Measurements from ENCODE around the gene KCNIP3.
"Not testable (repeated sequence)": the region's sequence is repeated elsewhere in the genome, so short reads cannot be mapped to it uniquely, and the experiment has no call there.

The KCNIP3 gene

DNA sequence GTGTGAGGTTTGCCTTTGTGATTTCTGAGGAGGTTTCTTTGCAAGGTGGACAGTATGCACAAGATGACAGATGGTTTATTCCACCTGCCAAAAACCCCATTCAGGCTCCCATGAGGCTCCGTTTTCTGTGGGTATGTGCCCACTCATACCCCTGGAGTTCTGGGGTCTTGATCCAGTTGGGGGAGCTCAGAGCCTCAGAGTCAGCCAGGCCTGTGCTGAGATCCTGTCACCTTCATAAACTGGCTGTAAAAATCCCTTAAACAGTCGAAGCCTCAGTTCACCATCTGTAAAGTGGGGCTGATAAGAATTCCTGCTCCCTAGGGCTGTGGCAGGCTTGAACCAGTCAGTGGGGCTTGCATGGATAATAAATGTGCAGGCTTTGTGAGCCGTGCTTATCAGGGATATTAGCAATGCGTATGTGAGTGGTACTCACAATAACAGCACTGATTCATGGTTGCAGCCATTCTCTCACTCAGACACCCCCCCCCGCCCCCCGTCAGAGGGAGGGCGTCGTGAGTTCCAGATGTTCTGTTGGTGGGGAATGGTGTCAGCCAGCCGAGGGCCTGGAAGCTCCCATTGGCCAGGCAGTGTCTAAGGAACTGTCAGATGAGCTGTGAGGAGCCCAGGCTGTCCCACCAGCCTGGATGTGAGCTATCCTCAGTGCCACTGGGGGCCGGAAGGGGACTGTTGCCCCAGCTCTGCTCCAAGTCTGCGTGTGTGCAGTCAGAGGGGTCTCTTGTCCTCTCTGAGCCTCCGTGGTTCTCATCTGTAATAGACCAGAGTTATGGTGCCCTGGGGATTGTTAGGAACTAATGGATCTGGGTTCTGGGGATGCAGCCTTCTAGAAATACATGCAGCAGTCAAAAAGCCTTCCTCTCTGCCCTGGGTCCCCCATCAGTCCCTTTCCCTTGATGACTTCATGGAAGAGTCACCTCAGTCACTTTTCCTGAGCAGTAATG, 51.7 kb downstream of the KCNIP3 start:
- DNase-seq, result no peak

DNA sequence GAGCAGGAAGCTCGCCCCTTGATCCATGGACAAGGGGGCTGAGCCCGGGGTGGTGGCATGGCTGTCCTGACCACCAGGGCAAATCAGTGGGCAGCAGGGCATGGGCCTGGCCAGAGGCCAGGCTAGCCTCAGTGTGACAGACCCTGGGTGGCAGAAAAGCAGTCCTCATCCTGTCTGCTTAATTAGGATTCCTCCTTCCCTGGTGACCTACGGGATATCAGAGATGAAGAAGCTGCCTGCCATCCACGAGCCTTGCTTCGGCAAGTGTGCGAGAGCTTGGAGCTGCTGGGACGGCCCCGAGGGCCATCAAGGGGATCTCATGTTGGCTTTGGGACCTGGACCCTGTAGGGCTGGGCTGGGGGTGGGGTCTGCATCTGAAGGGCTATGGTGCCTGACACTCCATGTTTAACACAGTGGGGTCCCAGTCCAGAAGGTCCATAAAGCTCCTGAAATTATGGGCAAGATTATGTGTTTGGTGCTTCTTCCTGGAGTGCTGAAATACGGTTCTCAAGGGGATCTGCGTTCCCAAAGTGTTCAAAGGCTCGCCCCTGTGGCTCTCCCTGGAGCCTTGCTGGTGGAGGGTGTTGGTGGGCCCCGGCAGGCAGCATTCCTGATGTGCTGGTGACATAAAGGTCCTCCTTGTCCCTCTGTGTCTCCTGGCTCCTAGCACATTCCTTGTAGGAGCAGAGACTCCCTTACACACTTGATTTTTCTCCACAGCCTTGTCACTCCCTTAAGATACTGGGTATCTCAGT, 52.6 kb downstream of the KCNIP3 start:
- no peak for DNase-seq

DNA sequence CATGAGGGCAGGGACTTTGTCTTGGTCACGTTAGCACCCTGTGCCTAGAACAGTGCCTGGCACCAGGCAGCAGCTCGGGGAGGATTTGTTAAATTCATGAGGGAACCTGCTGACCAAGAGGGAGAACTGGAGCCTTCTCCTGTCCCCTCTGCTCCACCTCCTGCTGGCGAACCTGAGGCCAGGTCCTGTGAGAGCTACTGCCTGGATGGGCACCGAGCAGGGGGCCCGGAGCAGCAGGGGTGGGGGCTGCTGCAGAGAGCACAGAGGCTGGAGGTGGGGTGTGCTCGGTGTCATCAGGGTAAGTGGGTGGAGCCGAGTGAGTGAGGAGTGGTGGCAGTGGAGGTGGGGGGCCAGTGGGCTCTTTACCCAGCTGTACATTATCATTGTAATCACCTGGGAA, 53.2 kb downstream of the KCNIP3 start:
- no peak for DNase-seq

DNA sequence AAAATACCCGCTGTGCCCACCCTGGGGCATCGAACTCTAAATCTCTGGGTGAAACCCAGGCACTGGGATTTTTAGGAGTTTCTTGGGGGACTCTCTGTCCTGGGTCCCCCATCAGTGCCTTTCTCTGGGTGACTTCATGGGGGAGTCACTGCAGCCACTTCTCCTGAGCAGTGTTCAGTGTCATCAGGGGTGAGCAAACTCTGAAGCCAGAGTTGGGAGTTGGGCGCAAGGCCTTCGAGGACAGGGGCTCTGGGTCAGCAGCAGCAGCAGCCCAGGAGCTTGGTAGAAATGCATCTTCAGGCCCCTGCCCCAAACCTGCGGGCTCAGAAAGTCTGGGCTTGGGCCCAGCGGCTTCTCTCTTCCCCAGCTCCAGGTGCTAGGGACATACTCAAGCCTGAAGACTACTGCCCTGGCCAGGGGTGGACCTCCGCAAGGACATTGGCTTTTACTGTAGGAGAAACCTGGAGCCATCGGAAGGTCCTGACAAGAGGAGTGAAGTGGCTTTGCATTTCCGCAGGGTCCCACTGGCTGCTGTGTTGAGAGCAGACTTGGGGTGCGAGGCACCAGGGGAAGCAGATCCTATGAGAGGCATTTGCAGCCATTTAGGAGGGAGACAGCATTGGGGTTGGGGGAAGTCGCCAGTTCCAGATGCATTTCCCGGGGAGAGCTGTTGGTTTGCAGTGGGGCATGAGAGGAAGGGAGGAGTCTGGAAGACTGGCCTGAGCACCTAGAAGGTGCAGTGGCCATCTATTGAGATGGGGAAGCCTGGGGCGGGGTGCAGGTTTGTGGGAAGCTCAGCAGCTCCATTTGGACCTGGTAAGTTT, 53.8 kb downstream of the KCNIP3 start:
- no peak for DNase-seq

DNA sequence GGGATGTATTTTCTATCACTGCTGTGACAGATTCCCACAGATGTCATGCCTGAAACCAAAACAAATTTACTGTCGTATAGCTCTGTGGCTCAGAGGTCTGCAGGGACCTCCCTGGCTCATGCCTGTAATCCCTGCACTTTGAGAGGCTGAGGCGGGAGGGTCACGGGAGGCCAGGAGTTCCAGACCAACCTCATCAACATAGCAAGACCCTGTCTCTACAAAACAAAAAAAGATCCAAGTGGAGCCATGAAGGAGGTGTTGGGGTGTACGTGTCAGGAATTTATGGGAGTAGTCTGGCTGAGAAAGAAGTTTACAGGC, 54.4 kb downstream of the KCNIP3 start:
- DNase-seq, result no peak

DNA sequence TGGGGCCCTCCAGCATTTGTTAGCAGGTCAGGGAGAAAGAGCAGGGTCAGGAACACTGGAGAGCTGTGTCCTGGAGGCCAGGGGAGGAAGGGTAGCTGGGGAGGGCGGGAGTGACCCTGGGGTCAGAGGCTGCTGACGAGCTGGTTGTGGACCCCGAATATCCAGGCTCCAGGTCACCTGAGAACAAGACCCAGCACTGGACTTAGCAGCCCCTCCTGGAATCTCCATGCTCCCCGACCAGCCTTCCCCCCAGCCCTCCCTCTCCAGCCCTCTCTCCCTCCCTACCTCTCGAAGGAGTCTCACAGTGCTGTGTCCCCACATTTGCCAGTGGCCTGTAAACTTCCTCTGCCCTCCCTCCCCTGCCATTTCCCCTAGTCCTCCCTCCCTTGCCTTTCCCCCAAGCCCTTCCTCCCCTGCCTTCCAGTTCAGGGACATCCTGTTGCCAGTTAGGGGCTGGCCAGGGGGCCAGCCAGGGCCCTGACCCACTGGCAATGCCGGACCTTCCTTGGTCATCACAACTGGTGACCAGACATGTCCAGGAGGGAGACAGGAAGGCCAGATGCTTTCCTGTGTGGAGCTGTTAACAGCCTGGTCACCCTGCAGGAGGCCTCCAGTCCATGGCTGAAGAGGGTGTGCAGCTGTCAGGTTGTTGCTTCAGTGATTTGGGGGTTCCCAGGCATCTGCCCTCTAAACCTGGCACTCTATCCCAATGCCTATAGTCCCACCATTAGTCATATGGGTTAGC, 55.3 kb downstream of the KCNIP3 start:
- DNase-seq, result no peak

DNA sequence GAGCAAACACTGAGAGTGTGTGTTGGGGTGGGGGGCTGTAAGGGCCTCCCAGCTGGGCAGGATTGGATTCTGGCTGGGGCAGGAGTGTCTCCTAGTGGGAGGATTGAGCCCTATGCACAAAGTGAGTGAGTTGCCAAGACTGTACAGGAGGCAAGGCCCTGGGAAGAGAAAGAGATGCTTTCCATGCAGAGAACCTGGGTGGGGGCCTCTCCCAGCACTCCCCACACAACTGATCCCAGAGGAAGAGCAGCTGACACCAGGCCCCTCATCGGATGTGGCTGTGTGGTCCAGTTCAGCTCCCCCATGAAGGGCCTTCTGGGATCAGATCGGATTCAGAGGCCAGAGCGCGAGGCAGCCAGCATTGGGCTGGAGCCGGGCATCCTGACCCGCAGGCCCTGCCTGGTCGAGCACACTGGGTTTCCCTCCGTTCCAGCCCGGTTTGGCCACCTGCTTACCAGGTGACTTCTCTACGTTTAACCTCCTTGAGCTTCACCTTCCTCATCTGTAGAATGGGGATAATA, 56.0 kb downstream of the KCNIP3 start:
- no peak for DNase-seq

DNA sequence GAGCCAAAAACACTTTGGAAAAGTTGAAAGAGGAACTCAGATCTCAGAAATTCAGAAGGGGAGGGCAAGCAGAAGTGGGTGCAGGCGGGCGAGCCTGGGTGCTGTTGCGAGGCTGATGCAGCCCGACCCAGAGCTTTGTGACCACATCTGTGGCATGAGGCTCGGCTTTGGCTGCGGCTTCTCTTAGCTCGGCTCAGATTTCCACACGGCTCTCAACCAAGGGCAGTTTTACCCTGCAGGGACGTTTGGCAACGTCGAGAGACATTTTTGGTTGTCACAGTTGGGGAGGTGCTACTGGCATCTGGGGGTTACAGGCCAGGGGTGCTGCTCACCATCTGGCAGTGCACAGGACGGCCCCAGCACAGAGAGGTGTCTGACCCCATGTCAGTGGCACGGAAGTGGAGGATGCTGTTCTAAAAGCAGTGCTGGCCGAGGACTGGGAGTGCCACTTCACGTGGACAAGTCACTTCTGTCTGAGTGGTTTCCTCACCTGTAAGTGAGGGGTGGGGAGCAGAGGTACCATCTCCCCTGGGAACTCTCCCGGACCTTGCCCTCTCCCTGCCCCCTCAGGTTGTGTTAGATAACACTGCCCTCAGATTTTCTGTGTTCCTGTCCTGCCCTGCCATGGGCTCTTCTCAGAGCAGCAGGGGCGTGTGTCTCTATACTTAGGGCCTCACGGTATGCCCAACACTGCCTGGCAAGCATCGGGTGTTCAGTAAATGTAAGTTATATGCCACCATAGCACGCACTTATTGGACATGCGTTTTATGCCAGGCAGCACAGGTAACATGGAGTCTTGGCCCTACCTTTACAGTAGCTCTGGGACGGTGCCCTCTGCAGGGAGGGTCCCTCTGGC, 56.7 kb downstream of the KCNIP3 start:
- DNase-seq, result no peak

DNA sequence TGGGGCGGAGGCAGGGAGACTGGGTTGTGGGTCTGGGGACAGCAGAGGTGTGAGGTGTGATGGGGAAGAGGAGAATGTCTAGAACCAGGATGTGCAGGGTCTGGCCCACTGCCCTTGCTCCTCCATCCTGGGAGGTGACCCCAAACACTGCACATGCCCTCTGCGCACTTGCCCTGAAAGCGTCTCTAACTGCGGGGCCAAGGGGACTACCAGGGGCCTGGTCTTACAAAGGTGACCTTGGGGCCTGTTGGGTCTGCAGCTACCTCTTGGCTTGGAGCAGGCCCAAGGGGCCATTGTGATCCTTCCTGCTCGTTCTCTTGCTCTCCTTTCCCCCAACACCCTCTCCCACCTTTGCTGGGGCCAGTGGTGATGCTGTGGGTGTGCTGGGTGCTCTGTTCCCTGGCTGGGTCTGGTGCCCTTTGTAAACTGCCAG, 57.3 kb downstream of the KCNIP3 start:
- DNase-seq, result no peak

DNA sequence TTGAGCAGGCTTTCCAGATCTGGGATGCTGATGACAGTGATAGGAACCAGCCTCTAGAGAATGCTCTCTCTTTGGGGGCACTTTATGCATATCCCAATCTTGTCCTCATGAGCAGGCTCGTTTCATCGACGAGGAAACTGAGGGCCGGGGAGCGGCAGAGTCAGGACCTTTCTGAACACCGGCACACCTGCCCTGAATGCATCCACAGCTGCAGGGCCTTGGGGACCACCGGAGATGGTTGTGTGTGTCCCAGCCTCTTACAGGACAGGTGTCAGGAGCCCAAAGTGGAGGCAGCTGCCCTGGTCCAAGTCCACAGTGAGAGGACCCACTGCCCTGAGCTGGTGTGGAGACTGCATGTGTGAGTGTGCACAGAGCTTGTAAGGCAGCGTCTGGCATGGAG, 57.8 kb downstream of the KCNIP3 start:
- DNase-seq, result no peak

DNA sequence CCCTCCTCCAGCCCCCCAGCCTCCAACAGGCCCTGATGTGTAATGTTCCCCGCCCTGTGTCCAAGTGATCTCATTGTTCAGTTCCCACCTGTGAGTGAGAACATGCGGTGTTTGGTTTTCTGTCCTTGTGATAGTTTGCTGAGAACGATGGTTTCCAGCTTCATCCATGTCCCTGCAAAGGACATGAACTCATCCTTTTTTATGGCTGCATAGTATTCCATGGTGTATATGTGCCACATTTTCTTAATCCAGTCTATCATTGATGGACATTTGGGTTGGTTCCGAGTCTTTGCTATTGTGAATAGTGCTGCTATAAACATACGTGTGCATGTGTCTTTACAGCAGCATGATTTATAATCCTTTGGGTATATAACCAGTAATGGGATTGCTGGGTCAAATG, 58.3 kb downstream of the KCNIP3 start:
- DNase-seq, result not testable (repeated sequence)

DNA sequence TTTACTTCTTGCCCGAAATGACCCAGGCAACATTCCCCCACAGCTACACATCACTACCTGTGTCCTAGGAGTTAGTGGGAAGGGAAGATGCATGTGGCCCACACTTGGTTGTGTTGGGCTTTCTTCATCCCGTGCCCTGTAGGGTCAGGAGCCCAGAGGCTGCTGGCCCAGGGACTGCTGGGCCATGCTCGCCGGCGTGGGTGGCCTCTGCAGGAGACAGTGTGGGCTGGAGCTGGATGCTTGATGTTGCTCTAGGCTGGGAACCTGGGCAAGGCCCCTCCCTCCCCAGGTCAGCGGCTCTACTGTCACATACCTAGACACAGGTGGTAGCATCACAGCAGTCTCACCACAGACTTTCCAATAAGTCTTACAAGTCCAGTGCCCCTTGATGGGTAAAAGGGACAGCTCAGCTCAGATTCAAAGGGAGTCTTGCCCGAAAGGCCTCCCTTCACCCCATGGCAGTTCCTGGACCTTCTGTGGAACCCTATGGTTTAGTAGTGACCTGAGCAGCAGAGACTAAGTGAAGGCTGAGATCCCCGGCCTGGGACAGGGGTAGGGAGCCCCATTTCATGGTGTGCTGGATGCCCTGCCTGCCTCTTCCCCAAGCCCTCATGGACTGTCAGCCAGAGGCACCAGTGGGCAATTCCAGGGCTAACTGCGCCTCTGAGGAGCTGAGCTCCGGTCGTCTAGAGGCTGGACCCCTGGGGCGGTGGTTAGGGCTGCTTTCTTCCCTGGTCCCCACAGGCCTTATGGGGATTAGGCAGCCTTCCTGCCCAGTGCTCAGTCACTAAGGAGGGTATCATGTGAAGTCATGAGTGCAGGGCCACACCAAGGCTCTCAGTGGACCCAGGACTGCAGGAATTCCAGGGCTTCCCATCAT, 59.9 kb downstream of the KCNIP3 start:
- DNase-seq, result no peak

DNA sequence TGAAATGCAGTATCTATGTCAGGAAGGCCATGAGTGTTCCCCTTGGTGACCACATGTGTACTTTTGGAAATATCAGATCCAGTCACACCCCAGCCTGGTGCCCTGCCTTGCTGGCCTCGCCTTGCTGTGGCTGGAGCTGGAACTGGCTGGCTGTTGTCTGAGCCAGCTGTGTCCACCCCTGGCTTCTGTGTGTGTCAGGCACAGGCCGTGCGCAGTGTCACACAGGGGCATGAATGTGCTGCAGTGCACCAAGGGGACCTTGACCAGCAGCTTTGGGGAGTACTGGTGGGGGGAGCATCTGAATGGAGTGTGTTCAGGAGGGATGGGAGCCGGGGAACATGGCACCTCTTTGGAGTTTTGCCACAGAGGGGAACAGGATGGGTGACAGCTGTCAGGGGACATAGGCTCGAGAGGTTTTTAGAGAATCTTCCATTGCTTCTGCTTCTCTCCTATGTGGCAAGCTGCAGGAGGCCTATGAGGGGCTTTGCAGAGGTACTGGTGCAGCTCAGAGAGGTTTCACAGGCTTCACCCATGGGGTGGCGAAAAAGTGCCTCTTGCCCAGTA, 60.7 kb downstream of the KCNIP3 start:
- no peak for DNase-seq

DNA sequence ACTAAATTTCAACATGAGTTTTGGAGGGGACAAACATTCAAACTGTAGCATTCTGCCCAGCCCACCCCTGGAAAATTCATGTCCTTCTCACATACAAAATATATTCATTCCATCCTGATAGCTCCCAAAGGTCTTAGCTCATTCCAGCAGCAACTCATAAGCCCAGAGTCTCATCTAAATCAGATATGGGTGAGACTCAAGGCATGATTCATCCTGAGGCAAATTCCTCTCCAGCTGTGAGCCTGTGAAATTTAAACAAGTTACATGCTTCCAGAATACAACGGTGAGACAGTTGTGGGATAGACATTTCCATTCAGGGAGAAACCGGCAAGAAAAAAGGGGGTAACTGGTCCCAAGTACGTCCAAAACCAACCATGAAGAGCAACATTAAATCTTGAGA, 61.9 kb downstream of the KCNIP3 start:
- DNase-seq, result no peak

DNA sequence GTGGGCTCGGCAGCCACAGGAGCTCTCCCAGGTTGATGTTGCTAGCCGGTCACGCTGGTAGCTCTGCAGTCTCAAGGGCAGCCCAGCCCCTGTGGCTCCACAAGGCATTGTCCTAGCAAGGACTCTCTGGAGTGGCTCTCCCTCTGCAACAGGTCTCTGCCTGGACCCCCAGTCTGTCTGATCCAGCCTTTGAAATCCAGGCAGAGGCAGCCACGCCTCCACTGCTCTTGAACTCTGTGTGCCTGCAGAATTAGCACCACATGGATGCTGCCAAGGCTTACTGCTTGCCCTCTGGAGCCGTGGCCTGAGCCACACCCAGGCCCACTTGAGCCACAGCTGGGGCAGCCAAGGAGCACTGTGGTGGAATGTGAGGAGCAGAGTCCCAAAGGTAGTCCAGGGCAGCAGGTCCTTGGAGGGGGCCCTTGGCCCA, 62.4 kb downstream of the KCNIP3 start:
- no peak for DNase-seq

DNA sequence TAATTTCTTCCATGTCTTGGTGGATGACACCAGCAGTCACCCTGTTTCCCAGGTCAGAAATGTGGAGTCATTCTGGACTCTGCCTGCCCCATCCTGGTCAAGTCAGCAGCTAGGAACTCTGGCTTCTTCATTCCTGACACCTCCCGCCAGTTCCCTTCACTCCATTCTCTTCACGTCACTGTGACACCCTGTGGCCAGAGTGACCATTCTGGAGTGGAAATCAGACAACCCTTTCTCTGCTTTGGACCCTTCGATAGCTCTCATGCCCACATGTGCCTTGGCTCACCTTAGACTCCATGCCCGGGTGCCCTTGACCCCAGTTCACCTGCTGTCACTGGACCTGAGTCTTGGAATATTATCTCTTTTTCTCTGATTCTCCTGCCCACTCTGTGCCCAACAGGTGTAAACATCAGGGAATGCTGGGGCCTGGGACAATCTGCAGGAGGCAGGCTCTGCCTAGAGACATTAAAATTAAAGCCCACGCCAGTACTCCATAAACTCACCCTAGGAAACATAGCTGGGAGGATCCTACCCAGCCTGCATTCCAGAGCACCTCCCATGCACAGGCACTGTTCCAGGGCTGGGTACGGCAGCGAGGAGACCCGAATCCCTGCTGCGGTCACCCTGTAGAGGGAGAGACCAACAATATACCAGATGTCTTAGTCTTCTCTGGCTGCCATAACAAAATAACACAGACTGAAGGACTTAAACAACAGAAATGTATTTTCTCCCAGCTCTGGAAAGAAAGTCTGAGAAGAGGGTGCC, 64.3 kb downstream of the KCNIP3 start:
- no peak for DNase-seq

DNA sequence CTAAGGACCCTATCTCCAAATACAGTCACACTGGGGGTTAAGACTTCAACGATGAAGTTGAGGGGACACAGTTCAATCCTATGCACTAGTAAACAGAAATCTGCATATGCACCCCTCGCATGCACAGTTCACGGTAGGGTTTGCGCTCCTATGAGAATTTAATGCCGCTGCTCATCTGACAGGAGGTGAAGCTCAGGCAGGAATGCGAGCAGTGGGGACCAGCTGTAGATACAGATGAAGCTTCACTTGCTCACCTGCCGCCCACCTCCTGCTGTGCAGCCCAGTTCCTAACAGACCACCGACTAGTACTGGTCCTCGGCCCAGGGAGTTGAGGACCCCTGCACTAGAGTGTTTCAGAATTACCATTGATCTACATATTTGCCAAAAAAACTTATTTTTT, 65.3 kb downstream of the KCNIP3 start:
- no peak for DNase-seq

DNA sequence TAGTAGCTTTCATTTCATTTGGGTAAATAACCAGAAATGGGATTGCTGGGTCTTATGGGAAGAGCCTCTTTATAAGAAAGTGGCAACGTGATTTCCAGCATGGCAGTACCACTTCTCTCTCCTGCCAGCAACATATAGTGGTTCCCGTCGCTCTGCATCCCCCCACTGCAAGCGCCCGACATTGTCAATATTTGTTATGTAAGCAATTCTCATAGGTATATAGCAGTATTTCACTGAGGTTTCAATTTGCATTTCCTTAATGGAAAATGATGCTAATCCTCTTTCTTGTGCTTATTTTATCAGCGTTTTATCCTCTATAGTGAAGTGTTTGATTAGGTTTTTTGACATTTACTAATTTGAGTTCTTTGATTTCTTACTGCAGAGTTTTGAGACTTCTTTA, 69.4 kb downstream of the KCNIP3 start:
- DNase-seq, result no peak

DNA sequence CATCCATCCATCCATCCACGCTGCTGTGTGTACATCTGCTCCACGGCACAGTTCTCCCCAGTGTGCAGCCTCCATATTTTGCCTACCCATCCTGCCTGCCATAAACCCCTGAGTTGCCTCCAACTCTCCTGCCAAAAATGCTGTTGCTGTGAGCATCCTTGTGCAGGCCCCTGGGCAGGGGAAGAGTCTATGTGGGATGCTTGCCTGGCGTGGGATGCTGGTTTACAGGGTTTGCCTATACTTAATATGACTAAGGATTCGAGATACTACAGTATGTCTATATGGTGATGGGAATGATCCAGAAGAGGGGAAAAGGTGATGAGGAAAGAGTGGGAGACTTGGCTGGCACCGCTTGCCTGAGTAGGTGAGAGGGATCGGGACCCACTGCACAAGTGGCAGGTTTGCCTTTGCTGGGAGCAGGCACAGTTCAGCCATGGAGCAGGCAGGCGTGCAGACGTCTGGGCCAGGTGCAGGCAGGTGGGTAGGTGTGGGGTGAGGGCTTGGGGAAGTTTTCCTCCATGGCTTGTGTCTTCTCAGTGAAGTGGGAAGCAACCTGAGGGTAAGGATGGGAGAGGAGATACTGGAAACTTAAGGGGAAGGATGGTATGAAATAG, 75.2 kb downstream of the KCNIP3 start:
- DNase-seq, result no peak
